Left cardiac atrium (tissue), 4 donors: Measurements from ENCODE around the gene MACROD2. TPM values are rescaled to one million over a fixed set of nuclear protein-coding genes. Genes with fewer than 3 reads are reported as not detected.

Experiments used
- ATAC-seq, 2 donors: fragments of 200-7000 bp; cut with Tn5 transposase; one replicate each; pipeline ENCODE4 v1.9.1; 2020; ENCODE audit warnings: mild to moderate bottlenecking in 2 of 2, moderate library complexity in 2 of 2
- DNase-seq: peaks from one replicate; pipeline ENCODE4 v3.0.0-alpha.2; 2020
- intact Hi-C, 2 donors: fragments of 100-400 bp; cut with DNase I; formaldehyde crosslinking; loops; one replicate each; pipeline versions ENCODE4 v1.14.1 to v1.15.1; 2022 to 2023
- total RNA-seq, 2 donors: library from RNA; stranded (reverse); fragmentation: NEBNext Ultra II Directional; extraction: Animal tissue kit (Norgen Biotek cat#: 25700); gene quantifications; one replicate each; pipeline ENCODE4 v1.2.1, GENCODE V29; 2021
- donor health status: DM: no; HTN: yes; CAD: no.
- donor health status: DM: no; HTN: yes; CAD: no; lungs with severe emphysema.
- donor health status: DM: yes; HTN: yes; CAD: no.
- donor health status: Dilated cardiomyopathy.

The MACROD2 gene
- total RNA-seq, 2 donors from 2014 or later = 1.3 to 2.6 TPM

GRCh38 chr20:15817351-15817750 is 1822.0 kb downstream of the MACROD2 start:
- ATAC-seq (no peak), DNase-seq (no peak)
- intact Hi-C loops = no loop called here

- DNase-seq = no peak
- ATAC-seq = no peak
- intact Hi-C loops = no loop called here
These were observed 1823.3 kb downstream of the MACROD2 start for GRCh38 chr20:15818651-15819071.

GRCh38 chr20:15823718-15824117 is 1828.4 kb downstream of the MACROD2 start:
- ATAC-seq (no peak), DNase-seq (no peak)
- intact Hi-C loops = no loop called here

- no peak for ATAC-seq
- DNase-seq = no peak
- intact Hi-C loops = no loop called here
These were observed 1832.3 kb downstream of the MACROD2 start for GRCh38 chr20:15827628-15828027.

GRCh38 chr20:15831201-15831600 is 1835.9 kb downstream of the MACROD2 start:
- DNase-seq (no peak), ATAC-seq (no peak)
- intact Hi-C loops = no loop called here

GRCh38 chr20:15832512-15832911 is 1837.2 kb downstream of the MACROD2 start:
- ATAC-seq = no peak
- DNase-seq = no peak
- intact Hi-C loops = no loop called here

GRCh38 chr20:15834857-15835256 is 1839.5 kb downstream of the MACROD2 start:
- intact Hi-C loops = no loop called here
- ATAC-seq (no peak), DNase-seq (no peak)

GRCh38 chr20:15835811-15836210 is 1840.5 kb downstream of the MACROD2 start:
- intact Hi-C loops = no loop called here

GRCh38 chr20:15836634-15837033 is 1841.3 kb downstream of the MACROD2 start:
- no peak for DNase-seq
- ATAC-seq = no peak
- intact Hi-C loops = no loop called here

More at GRCh38 chr20:15835811-15836210, 1840.5 kb downstream of the MACROD2 start:
- ATAC-seq (no peak), DNase-seq (no peak)

GRCh38 chr20:15837563-15837962 is 1842.2 kb downstream of the MACROD2 start:
- ATAC-seq (no peak), DNase-seq (no peak)
- intact Hi-C loops = no loop called here

GRCh38 chr20:15838466-15838865 is 1843.2 kb downstream of the MACROD2 start:
- intact Hi-C loops = no loop called here
- DNase-seq (no peak), ATAC-seq (no peak)

GRCh38 chr20:15840636-15841301 is 1845.5 kb downstream of the MACROD2 start:
- intact Hi-C loops = no loop called here
- ATAC-seq (no peak), DNase-seq (no peak)

- ATAC-seq (no peak), DNase-seq (no peak)
- intact Hi-C loops = no loop called here
These were observed 1847.6 kb downstream of the MACROD2 start for GRCh38 chr20:15842872-15843271.

GRCh38 chr20:15843777-15844176 is 1848.5 kb downstream of the MACROD2 start:
- no peak for DNase-seq
- ATAC-seq = no peak
- intact Hi-C loops = no loop called here

GRCh38 chr20:15847196-15847784 is 1852.0 kb downstream of the MACROD2 start:
- ATAC-seq (no peak), DNase-seq (no peak)
- intact Hi-C loops = no loop called here

- intact Hi-C loops = no loop called here
- ATAC-seq (no peak), DNase-seq (no peak)
These were observed 1852.8 kb downstream of the MACROD2 start for GRCh38 chr20:15848126-15848525.

GRCh38 chr20:15848995-15849610 is 1853.8 kb downstream of the MACROD2 start:
- no peak for ATAC-seq
- no peak for DNase-seq
- intact Hi-C loops = no loop called here

GRCh38 chr20:15851576-15852215 is 1856.4 kb downstream of the MACROD2 start:
- DNase-seq (no peak), ATAC-seq (no peak)
- intact Hi-C loops = no loop called here

- DNase-seq = no peak
- no peak for ATAC-seq
- intact Hi-C loops = no loop called here
These were observed 1859.6 kb downstream of the MACROD2 start for GRCh38 chr20:15854911-15855310.

- ATAC-seq (no peak), DNase-seq (no peak)
- intact Hi-C loops = no loop called here
These were observed 1862.0 kb downstream of the MACROD2 start for GRCh38 chr20:15857173-15857784.
